HG02678 (cell line): Measurements from ENCODE around the gene OR2AK2.

Experiments
- ATAC-seq: cut with Tn5 transposase; IDR thresholded peaks from one replicate; pipeline ENCODE4 v1.9.1; 2021; ENCODE audit warnings: mild to moderate bottlenecking, moderate library complexity; ENCODE audit not compliant: unreplicated experiment

Gene OR2AK2, protein sequence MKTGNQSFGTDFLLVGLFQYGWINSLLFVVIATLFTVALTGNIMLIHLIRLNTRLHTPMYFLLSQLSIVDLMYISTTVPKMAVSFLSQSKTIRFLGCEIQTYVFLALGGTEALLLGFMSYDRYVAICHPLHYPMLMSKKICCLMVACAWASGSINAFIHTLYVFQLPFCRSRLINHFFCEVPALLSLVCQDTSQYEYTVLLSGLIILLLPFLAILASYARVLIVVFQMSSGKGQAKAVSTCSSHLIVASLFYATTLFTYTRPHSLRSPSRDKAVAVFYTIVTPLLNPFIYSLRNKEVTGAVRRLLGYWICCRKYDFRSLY

DNA sequence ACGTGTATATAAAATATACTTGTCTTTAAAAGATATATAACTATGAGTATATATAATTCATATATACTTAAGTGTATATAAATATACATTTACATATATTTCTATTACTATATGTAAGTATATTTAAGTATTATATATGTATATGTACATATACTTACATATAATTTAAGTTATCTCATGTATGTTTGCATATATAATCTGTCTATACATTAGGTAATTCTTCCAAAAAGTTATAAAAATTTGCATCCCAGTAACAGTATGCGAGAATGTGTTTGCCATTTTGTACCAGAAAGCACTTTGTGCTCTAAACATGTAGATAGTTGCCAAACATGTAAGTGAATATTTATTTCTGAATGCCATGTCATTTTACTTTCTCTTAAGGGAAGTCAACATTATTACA, at the start of gene OR2AK2:
Gene OR2AK2, plus strand, starts transcription at position 301 of the 400 bp plus-strand sequence. CDS start 144 bp downstream, outside the sequence.
- ATAC-seq = no peak

DNA sequence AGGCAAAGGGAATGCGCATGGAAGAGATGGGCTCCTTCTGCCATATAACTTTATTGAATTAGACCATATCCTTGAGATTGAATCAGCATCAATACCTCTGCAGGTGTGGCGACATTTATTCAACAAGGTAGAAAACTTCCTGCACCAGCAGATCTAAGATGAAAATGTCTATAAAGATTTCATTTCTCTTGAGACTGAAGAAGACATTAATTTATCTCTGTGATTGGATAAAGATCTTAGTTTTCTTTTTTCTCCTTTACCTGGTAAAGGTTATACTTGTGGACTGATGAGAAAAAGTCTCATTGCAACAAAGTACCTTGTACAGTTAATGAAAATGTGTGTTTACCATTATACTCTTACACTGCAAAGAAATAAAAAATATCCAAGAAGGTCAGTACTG, 45.1 kb upstream of the OR2AK2 start, which contains the start of gene OR2T8:
Gene OR2T8, plus strand, starts transcription at position 301 of the 400 bp plus-strand sequence. CDS start 766 bp downstream, outside the sequence.
- no peak for ATAC-seq

DNA sequence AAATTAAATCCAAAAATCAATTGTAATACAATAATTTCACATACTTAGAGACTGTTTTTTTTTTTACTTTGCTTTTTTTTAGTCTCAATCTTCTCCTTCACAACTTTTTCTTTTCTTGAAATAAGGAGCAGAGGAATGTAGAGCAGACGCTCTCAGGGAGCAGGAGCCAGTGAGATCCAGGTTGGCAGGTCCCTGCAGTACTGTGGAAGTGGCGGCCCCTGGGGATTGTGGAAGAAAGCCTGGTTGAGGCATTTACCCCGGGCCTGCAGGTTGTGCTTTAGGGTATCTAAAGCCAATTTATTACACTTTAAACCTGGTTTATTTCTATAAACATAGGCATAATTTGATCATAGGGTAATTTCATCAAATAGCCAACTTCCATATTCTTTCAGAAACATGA, 41.1 kb upstream of the OR2AK2 start:
- ATAC-seq = no peak

DNA sequence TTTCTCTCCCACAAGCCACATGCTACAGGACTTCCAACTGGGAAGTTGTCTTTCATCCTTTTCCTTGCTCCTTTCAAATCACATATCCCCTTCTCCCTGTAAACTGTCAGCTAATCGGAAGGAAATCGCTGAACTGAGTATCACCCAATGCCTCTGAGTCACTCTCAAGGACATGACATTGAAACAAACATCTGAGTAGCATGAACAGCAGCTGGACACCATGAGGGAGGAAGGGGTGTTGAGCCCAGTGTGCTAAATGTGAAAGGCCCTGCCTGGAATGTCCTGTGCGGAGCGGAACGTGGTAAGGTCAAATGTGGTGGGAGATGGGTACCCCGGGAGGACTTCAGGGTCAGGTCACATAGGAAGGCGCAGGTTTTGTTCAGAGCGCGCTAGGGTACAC, 40.2 kb upstream of the OR2AK2 start, which contains the start of gene OR2AJ1:
Gene OR2AJ1, plus strand, starts transcription at position 22 of the 400 bp plus-strand sequence. CDS start 8,880 bp downstream, outside the sequence.
- ATAC-seq = no peak

DNA sequence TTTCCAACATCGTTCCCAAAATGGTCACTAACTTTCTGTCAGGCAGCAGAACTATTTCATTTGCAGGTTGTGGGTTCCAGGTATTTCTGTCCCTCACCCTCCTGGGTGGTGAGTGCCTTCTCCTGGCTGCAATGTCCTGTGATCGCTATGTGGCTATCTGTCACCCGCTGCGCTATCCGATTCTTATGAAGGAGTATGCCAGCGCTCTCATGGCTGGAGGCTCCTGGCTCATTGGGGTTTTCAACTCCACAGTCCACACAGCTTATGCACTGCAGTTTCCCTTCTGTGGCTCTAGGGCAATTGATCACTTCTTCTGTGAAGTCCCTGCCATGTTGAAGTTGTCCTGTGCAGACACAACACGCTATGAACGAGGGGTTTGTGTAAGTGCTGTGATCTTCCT, 31.0 kb upstream of the OR2AK2 start:
- ATAC-seq = no peak

DNA sequence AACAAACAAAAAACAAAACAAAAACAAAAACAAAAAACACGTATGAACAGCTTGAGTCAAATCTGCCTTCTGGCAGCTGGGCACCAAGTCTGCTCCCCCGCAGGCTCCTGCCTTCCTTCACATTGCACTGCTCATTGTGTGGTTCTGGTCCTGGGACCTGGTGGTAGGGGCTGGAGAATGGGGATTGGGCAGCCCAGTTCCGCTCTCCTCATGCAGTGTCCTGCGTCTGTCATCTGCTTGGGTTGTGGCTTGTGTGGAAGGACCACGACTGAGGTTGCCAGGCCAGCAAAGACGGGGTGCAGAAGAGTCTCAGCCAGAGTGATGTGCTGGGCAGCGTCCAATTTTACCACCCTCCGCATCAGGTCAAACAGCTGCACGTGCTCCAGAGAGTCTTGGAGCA, 29.3 kb upstream of the OR2AK2 start:
- ATAC-seq = no peak

DNA sequence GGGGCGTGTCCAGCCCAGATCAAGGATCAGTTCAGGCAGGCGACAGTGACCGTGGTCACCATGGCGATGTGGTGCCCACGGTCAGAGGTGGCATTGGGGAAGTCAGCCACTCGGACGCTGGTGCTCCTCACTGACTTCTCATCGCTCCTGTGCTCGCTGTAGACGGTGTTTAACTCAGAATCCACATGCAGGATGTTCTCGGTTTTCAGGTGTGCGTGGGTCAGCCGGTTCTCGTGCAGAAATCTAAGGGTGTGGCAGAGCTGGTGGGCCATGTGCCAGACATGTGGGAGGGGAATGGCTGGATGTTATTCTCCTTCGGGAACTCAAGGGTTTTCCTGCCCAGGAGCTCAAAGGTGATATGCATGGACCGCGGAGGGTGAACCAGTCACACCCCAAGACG, 28.6 kb upstream of the OR2AK2 start:
- ATAC-seq = no peak

DNA sequence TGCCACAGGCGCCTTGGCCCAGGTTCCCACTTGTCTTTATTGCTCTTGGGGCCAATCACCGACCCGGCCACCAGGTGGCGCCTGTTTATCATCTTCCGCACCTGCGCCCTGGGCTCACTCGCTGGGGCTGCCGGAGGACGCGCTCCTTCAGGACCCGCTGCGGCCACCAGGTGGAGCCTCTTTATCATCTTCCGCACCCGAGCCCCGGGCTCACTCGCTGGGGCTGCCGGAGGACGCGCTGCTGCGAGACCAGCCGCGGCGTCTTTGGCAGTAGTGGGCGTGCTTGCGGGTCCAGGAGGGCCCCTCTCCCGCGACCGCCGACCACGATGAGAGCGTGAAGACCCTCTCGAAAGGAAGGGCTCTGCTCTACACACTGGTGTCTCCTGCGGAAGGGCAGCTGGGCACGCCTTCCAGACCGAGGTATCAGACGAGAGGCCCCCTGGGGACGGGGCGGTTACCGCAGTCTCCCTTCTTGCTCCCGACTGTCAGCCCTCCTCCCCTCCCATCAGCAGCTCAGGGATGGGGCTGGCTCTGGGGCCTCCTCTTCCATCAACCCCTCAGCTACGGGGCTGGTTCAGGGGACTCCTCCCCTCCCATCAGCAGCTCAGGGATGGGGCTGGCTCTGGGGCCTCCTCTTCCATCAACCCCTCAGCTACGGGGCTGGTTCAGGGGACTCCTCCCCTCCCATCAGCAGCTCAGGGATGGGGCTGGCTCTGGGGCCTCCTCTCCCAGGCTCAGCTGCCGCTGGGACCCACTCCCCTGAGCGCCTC, 27.9 kb upstream of the OR2AK2 start:
- ATAC-seq = peak; percentile 99

DNA sequence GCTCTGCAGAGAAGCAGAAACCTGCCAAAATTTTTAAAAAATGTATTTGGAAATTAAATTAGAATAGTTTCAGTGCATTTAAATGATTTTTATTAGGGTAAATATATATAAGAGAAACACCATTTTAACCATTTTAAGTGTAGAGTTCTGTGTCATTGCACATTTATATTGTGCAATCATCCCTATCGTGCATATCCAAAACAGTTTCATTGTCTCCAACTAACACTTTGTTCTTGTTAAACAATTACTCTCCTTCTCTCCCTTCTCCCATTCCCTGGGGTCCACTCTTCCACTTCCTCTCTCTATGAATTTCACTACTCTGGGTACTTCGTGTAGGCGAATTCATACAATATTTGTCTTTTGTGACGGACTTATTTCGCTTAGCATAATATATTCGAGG, 22.4 kb upstream of the OR2AK2 start:
- ATAC-seq = no peak

DNA sequence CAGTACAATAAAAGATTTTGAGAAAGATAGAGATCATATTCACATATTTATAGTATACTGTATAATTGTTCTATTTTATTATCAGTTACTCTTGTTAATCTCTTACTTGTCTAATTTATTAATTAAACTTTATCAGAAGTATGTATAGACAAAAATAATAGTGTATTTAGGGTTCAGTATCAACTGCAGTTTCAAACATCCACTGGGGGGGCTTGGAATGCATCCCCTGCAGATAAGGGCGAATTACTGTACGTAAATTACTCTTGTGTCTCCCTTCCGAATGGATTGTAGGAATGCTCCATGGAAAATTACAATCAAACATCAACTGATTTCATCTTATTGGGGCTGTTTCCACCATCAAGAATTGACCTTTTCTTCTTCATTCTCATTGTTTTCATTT, 16.5 kb upstream of the OR2AK2 start, which contains the start of gene OR2L8:
Gene OR2L8, plus strand, starts transcription at position 301 of the 400 bp plus-strand sequence. Its CDS starts 0 bp downstream, at position 301.
- ATAC-seq = no peak

DNA sequence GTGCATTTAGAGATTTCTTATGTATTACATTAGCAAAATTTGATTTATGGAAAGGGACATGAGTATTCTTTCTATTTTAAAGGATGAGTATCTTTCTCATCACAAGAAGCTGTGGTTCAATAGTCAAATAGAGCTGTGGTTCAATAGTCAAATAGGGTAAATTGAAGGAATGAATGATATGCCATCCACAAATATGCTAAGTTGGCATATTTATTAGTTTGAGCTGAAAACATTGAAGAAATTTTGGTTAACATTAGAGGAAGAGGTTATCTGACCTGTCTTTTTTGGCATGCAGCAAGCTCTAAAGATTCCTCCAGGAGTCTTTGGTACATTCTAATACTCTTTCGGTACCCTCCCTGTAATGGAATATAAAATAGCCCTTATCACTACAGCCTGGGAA, 11.6 kb upstream of the OR2AK2 start:
- no peak for ATAC-seq

DNA sequence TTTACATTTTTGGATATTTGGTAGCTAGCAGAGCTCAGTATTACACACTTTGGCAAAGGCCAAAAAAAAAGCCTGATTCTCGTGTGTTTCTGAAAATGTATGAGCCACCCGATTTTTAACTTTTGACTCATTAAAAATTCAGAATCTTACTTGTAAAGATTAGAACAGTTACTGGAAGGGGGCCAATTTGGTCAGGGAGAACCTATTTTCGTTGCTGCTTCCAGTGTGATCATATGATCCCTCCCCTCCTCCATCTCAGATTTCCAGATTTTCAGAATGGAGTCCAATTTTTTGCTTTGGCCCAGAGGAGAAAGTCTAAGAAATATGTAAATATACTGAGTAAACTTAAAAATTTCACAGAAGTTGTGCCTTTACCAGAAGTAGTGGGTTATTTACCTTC, 3.2 kb upstream of the OR2AK2 start:
- ATAC-seq = no peak

DNA sequence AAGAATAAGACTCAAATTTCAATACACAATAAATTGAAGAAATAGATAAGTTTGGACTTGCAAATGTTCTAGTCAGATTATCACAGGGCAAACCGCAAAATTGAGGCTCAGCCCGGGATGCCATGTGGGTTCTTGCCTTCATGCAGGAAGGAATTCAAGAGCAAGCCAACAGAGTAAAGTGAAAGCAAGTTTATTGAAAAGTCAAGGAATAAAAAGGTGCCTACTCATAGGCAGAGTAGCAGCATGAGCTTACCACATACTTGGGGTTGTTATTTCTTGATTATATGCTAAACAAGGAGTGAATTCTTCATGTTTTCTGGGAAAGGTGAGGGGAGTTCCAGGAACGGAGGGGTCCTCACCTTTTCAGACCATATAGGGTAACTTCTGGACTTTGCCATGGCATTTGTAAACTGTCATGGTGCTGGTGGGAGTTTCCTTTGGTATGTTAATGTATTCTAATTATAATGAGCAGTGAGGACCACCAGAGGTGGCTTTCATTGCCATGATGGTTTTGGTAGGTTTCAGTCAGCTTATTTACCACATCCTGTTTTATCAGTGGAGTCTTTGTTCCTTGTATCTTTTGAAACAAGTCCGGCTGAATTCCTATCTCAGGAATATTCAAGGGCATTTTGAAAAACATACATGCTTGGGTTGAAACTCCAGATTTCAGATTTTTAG, 2.0 kb upstream of the OR2AK2 start:
- ATAC-seq = no peak

DNA sequence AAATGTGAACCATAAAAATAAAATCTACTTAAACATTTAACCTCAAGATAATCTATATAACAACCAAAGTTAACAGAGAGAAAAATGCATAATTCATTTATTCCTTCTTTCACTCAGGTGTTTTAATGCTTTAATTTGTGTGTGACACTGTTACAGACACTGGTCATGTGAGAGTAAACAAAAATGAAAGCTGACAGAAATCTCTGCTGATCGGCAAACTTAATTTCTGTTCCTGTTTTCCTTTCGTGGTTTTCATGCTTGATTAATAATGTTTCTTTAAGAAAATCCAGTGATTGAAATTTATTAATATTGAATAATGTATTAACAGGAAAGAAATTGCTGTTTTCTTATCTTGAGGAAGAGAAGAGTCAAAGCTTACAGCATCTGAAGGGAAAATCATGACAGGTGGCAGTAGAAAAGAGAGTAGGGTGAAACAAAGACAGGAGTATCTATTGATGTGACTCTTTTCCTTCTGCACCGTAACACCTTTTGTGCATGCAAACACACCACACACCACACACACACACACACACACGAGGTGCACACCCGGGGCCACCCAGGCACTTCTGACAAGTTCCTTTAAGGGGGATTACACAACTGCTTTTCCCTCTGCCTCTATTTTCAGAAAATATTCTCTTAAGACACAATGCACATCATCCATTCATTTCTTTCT, 1.6 kb downstream of the OR2AK2 start:
- ATAC-seq = peak; percentile 71

DNA sequence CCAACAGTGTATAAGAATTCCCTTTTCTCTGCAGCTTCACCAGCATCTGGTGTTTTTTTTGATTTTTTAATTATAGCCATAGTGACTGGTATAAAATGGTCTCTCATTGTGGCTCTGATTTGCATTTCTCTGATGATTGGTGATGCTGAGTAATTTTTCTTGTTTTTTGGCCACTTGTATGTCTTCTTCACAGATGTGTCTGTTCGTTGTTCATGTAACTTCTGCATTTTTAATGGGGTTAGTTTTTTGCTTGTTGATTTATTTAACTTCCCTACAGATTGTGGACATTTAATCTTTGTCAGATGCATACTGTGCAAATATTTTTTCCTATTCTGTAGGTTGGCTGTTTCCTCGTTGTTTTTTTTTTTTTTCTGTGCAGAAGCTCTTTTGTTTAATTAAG, 28.0 kb downstream of the OR2AK2 start:
- ATAC-seq = no peak

DNA sequence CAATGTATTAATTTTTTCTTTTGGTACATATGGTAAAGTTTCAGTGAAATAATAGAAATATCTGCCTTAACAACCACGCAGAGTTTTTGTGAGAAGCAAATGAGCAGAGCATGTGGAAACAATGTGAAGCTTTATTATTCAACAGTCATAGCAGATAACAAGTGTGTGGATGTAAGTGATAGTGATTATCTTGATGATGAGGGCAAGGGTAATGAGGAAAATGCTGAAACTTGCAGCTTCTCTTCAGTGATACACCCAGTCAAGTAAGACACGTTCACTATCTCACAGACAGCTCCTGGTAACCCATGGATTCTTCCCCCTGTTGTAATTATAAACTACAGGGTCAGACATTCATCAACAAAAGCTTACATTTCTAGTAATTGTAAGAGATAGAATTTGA, 33.8 kb downstream of the OR2AK2 start:
- ATAC-seq = no peak

DNA sequence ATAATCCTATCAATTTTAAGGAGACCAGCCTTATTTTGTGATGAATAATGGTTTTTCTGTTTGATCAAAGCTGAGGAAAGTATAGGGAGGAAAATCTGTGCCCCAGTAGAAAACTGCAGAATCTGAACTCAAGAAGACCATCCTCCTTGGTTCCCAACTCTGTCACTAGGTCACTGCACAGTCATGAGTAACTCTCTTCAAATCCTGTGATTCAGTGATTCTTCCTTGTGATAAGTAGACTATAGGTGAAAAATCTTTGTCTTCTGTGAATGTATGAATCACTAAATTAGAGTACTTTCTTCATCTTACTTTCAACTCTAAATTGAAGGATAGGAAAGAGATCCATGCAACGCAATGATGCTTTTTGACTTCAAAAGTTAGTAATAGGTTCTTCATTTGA, 35.1 kb downstream of the OR2AK2 start:
- no peak for ATAC-seq

DNA sequence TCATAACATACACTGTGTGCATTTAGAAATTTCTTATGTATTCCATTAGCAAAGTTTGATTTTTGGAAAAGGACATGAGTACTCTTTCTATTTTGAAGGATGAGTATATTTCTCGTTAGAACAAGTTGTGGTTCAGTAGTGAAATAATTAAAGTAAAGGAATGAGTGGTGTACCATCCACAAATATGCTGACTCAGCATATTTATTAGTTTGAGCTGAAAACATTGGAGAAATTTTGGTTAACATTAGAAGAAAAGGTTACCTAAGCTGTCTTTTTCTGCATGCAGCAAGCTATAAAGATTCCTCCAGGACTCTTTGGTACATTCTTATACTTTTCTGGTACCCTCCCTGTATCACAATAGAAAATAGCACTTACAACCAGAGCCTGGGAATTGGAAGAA, 42.7 kb downstream of the OR2AK2 start:
- no peak for ATAC-seq

DNA sequence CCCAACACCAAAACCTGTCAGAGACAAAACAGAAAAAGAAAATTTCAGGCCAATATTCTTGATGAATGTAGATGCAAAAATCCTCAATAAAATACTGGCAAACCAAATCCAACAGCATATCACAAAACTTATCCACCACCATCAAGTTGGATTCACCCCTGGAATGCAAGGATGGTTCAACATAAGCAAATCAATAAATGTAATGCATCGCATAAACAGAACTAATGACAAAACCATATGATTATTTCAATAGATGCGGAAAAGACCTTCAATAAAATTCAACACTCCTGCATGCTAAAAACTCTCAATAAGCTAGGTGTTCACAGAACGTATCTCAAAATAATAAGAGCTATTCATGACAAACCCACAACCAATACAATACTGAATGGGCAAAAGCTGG, 44.6 kb downstream of the OR2AK2 start:
- ATAC-seq = no peak

DNA sequence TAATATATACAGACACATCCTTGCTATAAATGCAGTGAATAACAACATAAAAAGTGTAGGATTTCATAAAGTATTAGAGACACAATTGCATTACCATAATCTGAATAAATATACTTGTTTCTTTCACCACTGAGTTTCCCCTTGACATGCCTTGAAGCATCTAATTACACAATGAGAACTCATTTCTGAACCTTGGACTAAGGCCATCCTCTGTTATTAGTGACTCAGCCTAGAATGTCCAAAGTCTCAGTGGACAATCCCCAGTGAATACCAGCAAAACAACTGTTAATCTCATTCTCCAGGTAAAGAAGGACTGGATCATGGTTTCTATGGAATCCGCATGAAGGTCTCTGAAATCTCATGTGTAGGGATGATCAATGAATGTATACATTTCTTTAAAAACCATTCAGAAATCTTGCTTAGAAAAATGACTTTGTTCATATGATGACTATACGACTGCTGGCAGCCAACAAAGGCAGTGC, 48.2 kb downstream of the OR2AK2 start, which contains the start of gene OR2L5:
Gene OR2L5, plus strand, starts transcription at position 432 of the 482 bp plus-strand sequence. CDS start 8,288 bp downstream, outside the sequence.
- no peak for ATAC-seq

DNA sequence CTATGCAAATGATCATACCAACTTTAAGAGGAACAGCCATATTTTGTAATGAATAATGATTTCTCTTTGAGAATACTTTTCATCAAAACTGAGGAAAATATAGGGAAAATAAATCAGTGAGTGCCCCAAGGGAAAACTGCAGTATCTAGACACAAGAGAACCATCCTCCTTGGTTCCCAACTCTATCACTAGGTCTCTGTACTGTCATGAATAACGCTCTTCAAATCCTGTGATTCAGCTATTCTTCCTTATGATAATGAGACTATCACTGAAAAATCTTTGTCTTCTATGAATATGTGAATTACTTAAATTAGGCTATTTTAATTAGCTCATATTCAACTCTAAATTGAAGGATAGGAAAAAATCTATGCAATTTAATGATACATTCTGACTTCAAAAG, 50.8 kb downstream of the OR2AK2 start:
- no peak for ATAC-seq
